Stomach (tissue), 9 donors: ENCODE results near the gene RFXAP. TPM values are rescaled to one million over a fixed set of nuclear protein-coding genes. Genes with fewer than 3 reads are reported as not detected.

Experiments
- DNase-seq, 2 donors: peaks; one replicate each; pipeline versions ENCODE4 v3.0.0 to v3.0.0-alpha.2; 2013 to 2019
- H3K27ac ChIP-seq, 5 donors: fragments of 200-600 bp in 4 of 5; sonication (generic) in 4 of 5; one replicate each; pipeline ENCODE4 v1.5.1; 2013 to 2019; ENCODE audit warnings: mild to moderate bottlenecking in 1 of 5, moderate library complexity in 1 of 5
- H3K27me3 ChIP-seq, 3 donors: fragments of 200-600 bp; sonication (generic); one replicate each; pipeline ENCODE4 v1.5.1; 2017 to 2019; ENCODE audit warnings: mixed run types in 1 of 3
- H3K36me3 ChIP-seq, 4 donors: fragments of 200-600 bp; sonication (generic); 1 replicate in 3 of 4; 2 replicates in 1 of 4; pipeline ENCODE4 v1.5.1; 2016 to 2019
- H3K4me1 ChIP-seq, 4 donors: fragments of 200-600 bp; sonication (generic); one replicate each; pipeline ENCODE4 v1.5.1; 2016 to 2019
- H3K4me3 ChIP-seq, 4 donors: fragments of 200-600 bp; sonication (generic) in 3 of 4; one replicate each; pipeline ENCODE4 v1.5.1; 2016 to 2019; ENCODE audit warnings: mild to moderate bottlenecking in 1 of 4
- H3K9me3 ChIP-seq, 4 donors: fragments of 200-600 bp; sonication (generic); one replicate each; pipeline ENCODE4 v1.5.1; 2016 to 2019
- CTCF ChIP-seq, 7 experiments: fragments of 450-650 bp in 4 of 7; fragments of 200-600 bp in 3 of 7; sonication (generic) in 3 of 7; IDR thresholded peaks; one replicate each; pipeline ENCODE4 v1.5.1; 2016 to 2019; ENCODE audit warnings: antibody characterized with exemption in 7 of 7, control low read depth in 2 of 7, mild to moderate bottlenecking in 1 of 7
- EP300 ChIP-seq: sonication (generic); formaldehyde crosslinking; IDR thresholded peaks from one replicate; pipeline ENCODE4 v1.6.1; 2017; ENCODE audit warnings: antibody characterized with exemption
- POLR2A ChIP-seq, 4 donors: fragments of 450-650 bp; IDR thresholded peaks; one replicate each; pipeline ENCODE4 v1.6.1; 2016; ENCODE audit warnings: antibody characterized with exemption in 4 of 4, control low read depth in 2 of 4, mild to moderate bottlenecking in 1 of 4, moderate library complexity in 1 of 4
- POLR2AphosphoS5 ChIP-seq, 3 donors: sonication (generic); formaldehyde crosslinking; IDR thresholded peaks; one replicate each; pipeline ENCODE4 v1.6.1; 2016; ENCODE audit warnings: antibody characterized with exemption in 3 of 3
- WGBS, 5 donors: extraction: QIAGEN DNeasy Blood & Tissue Kit in 3 of 5; methylation state at CpG; one replicate each; pipeline versions ENCODE4 v1.1.5 to v1.1.7; 2013 to 2018; 5-methylcytosine and 5-hydroxymethylcytosine counted together
- intact Hi-C: fragments of 100-400 bp; cut with DNase I; formaldehyde crosslinking; loops from one replicate; pipeline ENCODE4 v1.15.1; 2023; ENCODE audit warnings: low total_unique reads
- polyA plus RNA-seq, 3 donors: library from polyadenylated mRNA; stranded (reverse); fragments of 200-250 nt; gene quantifications; one replicate each; pipeline ENCODE4 v1.2.3, GENCODE V29; 2013
- total RNA-seq, 5 donors: library from RNA; depleted of rRNA; stranded (reverse); fragments of >200 nt; gene quantifications; one replicate each; pipeline versions ENCODE4 v1.1.0 to v1.2.3, GENCODE V29; 2014 to 2016
- donor health status: healthy with polysubstance abuse.
- donor health status: Bipolar disorder and iron deficiency.
- donor health status: healthy.

RFXAP gene
- total and polyA plus RNA-seq, 8 donors = 1.2 to 12.3 (median 2.1) TPM; not detected in 1

GRCh38 chr13:36814465-36814864 is 4.6 kb upstream of the RFXAP start:
- Histone ChIP-seq H3K27ac (no peak overlapping the region), H3K4me3 (no peak overlapping the region), H3K36me3 (no peaks in the 10 kb centered on the region), H3K27me3 (no peaks in the 10 kb centered on the region), H3K4me1 (peaks cover 0 to 12% (median 3%) of the 10 kb centered on the region in 4 donors), H3K9me3 (no peaks in the 10 kb centered on the region)
- no peak for TF ChIP-seq POLR2AphosphoS5 (IDR thresholded peaks at IDR 0.05)
- no peak for TF ChIP-seq EP300
- no peak for TF ChIP-seq CTCF (IDR thresholded peaks at IDR 0.05)
- DNase-seq = peak in 1 of 2 donors; percentile 76
- intact Hi-C loops = no loop called here
- WGBS, 5 donors = 16 to 30% (median 22%) methylated on average over 9 of the region's 9 CpGs

- TF ChIP-seq EP300 (no peak), POLR2A (IDR thresholded peaks at IDR 0.05) (no peak), CTCF (IDR thresholded peaks at IDR 0.05) (no peak), POLR2AphosphoS5 (IDR thresholded peaks at IDR 0.05) (no peak)
- Histone ChIP-seq H3K9me3 (no peaks in the 10 kb centered on the region), H3K27ac (no peak overlapping the region), H3K4me1 (peaks cover under 1 to 17% (median 8%) of the 10 kb centered on the region in 4 donors), H3K4me3 (no peak overlapping the region), H3K36me3 (no peaks in the 10 kb centered on the region), H3K27me3 (no peaks in the 10 kb centered on the region)
- DNase-seq = no peak
- WGBS, 5 donors = 58 to 74% (median 71%) methylated on average over 2 of the region's 2 CpGs
- intact Hi-C loops = no loop called here
These were observed 4.0 kb upstream of the RFXAP start for GRCh38 chr13:36815062-36815461.

- H3K4me3 ChIP-seq = peak overlapping the region; percentile 69 to 95 (median 80)
- WGBS, 5 donors = 24 to 37% (median 29%) methylated on average over 12 of the region's 12 CpGs
- H3K9me3 ChIP-seq = no peaks in the 10 kb centered on the region
- TF ChIP-seq EP300 (no peak), POLR2A (IDR thresholded peaks at IDR 0.05) (no peak), POLR2AphosphoS5 (IDR thresholded peaks at IDR 0.05) (no peak), CTCF (IDR thresholded peaks at IDR 0.05) (no peak)
- peaks cover 11 to 48% (median 29%) of the 10 kb centered on the region in 4 donors for H3K4me1 ChIP-seq
- intact Hi-C loops = no loop called here
- H3K27ac ChIP-seq = peak overlapping the region; percentile 69 to 88 (median 82)
- no peaks in the 10 kb centered on the region for H3K27me3 ChIP-seq
- H3K36me3 ChIP-seq = no peaks in the 10 kb centered on the region
- peak in 1 of 2 donors; percentile 16 for DNase-seq
These were observed 822 bp upstream of the RFXAP start for GRCh38 chr13:36817996-36818803.

GRCh38 chr13:36819739-36820090 is 693 bp downstream of the RFXAP start:
- peak overlapping the region; percentile 69 to 95 (median 80) for H3K4me3 ChIP-seq
- H3K9me3 ChIP-seq = no peaks in the 10 kb centered on the region
- TF ChIP-seq POLR2A (IDR thresholded peaks at IDR 0.05) = no peak
- TF ChIP-seq POLR2AphosphoS5 (IDR thresholded peaks at IDR 0.05) = no peak
- TF ChIP-seq EP300 = no peak
- TF ChIP-seq CTCF (IDR thresholded peaks at IDR 0.05) = no peak
- no peaks in the 10 kb centered on the region for H3K36me3 ChIP-seq
- no peaks in the 10 kb centered on the region for H3K27me3 ChIP-seq
- WGBS, 5 donors = 0 to 1% (median 1%) methylated on average over 17 to 20 of the region's 20 CpGs
- H3K27ac ChIP-seq = peak overlapping the region in 4 of 5 donors; percentile 69 to 88 (median 84)
- intact Hi-C loops = no loop called here
- H3K4me1 ChIP-seq = peaks cover 11 to 54% (median 35%) of the 10 kb centered on the region in 4 donors
- no peak for DNase-seq
